NCI-H524 treated with DMSO at 0.1 percent for 48 hours (cell line): Measurements from ENCODE around the gene NSD1.

ENCODE experiments used
- DNase-seq: peaks from one replicate; lab custom pipeline; 2025; lab: John Stamatoyannopoulos, UW

Gene NSD1

GRCh38 chr5:177133096-177133852 is at the start of gene NSD1:
Gene NSD1 (plus strand): TSS chr5:177133773. CDS start chr5:177135104, 1,331 bp downstream.
- DNase-seq = no peak

- no peak for DNase-seq
These were observed 49.4 kb upstream of the NSD1 start for GRCh38 chr5:177084175-177084574.

GRCh38 chr5:177085985-177086653 is 47.5 kb upstream of the NSD1 start:
- DNase-seq = no peak

- DNase-seq = no peak
These were observed 46.7 kb upstream of the NSD1 start, which contains the start of gene FGFR4 for GRCh38 chr5:177086654-177087397. Gene FGFR4 (plus strand): TSS chr5:177086915. CDS start chr5:177089603, 2,688 bp downstream.

GRCh38 chr5:177087398-177088005 is 46.1 kb upstream of the NSD1 start:
- no peak for DNase-seq

- DNase-seq = no peak
These were observed 44.4 kb upstream of the NSD1 start for GRCh38 chr5:177089127-177089526.

GRCh38 chr5:177089825-177090641 is 43.5 kb upstream of the NSD1 start:
- DNase-seq = no peak

GRCh38 chr5:177090813-177091212 is 42.8 kb upstream of the NSD1 start:
- no peak for DNase-seq

- no peak for DNase-seq
These were observed 42.3 kb upstream of the NSD1 start for GRCh38 chr5:177091232-177091631.

- no peak for DNase-seq
These were observed 41.1 kb upstream of the NSD1 start for GRCh38 chr5:177092178-177093081.

- no peak for DNase-seq
These were observed 40.4 kb upstream of the NSD1 start for GRCh38 chr5:177093082-177093712.

GRCh38 chr5:177093803-177094202 is 39.8 kb upstream of the NSD1 start:
- DNase-seq = no peak

- DNase-seq = no peak
These were observed 39.1 kb upstream of the NSD1 start for GRCh38 chr5:177094224-177095087.

- no peak for DNase-seq
These were observed 38.4 kb upstream of the NSD1 start for GRCh38 chr5:177095088-177095669.

GRCh38 chr5:177096162-177097015 is 37.2 kb upstream of the NSD1 start:
- no peak for DNase-seq

- no peak for DNase-seq
These were observed 36.3 kb upstream of the NSD1 start for GRCh38 chr5:177097016-177097985.
